GM21717 (cell line): ENCODE measurements around the gene SULT2B1.

Experiments
- ATAC-seq: cut with Tn5 transposase; IDR thresholded peaks from one replicate; pipeline ENCODE4 v1.9.1; 2021; ENCODE audit warnings: mild to moderate bottlenecking, moderate library complexity; ENCODE audit not compliant: unreplicated experiment

SULT2B1 gene

DNA sequence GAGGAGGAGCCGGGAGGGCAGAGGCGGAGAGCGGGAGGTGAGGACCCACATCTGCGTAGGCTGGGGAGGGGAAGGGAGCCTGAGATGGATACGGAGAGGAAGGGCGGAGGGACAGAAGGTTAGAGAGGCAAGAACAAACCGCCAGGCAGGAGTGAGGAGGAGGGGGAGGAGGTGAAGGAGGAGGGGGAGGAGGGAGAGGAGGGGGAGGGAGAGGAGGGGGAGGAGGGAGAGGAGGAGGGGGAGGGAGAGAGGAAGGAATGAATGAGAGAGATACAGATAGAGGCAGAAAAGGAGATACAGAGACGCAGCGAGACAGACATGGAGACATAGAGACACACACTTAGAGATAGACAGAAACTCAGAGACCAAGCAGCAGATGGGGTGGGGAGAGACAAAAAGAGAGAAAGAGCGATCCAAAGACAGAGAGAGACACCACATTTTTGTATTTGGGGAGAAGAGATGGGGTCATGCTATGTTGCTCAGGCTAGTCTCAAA lies 94.8 kb downstream of the SULT2B1 start:
- no peak for ATAC-seq

DNA sequence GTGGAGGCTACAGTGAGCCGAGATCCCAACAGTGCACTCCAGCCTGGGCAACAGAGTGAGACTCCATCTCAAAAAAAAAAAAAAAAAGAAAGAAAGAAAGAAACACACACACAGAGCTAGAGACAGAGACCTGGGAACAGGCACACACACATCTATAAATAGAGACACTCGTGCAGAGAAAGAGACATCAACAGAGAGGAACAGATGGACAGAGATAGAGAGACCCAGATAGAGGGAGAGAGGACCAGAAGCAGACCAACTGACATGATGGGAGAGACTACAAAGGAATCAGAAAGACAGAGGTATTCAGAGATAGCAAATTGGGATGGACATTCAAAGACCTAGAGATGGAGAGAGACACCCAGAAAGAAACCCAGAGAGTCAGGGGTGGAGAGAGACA lies 96.2 kb downstream of the SULT2B1 start:
- no peak for ATAC-seq
